ENCODE measurements around the gene FRY.
A peak's percentile ranks its signal among the peaks of the same experiment; 100 is the strongest.
"Not testable (repeated sequence)": the region's sequence is repeated elsewhere in the genome, so short reads cannot be mapped to it uniquely, and the experiment has no call there.

FRY gene

DNA sequence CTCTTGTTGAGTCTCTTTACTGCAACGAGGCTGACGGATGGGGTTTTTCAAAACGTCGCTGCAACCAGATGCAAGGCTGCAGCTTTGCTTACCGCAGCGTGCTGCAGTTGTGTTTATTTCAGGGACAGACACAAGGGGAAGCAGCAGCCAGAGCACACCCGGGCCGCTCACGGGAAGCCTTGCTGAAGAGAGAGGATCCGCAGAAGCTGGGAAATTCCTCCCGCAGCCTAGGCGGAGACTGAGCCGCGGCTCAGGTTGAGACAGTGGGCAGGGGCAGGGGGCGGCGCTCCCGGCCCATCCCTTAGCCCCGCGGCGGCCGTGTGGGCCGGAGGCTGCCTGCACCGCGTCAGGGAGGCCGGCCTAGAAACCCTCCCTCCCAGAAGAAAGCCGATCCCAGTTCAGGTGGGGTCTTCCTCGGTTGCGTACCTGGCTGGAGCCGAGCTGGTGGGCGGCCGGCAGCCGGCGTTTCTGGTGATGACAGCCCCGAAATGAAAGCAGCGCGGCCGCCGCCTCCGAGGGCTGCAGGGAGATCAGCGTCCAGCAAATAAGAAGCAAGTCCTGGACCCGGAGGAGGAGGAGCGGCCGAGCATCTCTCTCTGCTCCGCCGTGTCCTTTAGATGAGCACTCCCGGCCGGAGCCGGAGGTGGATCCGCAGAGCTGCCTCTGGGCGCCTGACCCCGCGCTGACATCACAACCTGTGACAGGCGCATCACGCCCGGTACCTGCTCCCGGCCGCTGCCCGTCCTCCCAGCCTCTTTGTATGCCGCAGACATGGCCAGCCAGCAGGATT is at the start of gene FRY:
Gene FRY (plus strand): TSS at position 750 of the 790 bp plus-strand sequence. CDS start 22 bp downstream, at position 772.
- DNase-seq (ENCODE audit: low spot score), result peak; percentile 79

DNA sequence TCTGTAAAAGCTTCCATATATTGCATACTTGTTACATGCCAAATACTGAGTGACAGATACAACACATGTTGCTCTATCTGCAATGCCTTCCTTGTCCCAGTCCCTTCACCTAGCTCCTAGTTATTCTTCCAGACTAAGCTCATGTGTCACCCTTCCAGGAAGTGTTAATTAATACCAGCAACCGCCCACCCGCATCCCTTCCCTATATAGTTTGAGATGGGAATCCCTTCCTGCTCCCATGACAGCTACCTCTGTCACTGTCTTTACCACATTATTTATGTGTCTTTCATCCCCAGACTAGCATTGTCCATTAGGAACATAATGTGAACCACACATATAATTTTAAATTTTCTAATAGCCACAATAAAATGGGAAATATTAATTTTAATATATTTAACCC is 49.5 kb upstream of the FRY start:
- no peak for DNase-seq (ENCODE audit: low spot score)

DNA sequence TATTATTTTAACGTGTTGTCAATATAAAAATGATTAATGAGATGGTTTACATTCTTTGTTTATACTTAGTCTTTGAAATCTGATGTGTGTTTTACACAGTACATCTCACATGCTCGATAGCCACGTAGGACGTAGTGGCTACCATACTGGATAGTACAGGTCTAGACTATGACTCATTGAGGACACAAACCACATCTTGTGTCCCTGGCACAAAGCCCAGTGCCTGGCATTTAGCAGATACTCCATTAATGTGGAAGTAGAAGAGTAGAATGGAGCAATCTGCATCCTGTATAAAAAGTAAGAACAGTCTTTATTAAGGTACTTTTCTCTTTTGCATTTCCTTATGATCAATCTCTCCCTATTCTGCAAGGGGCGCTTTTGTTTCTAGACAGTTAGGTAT is 49.0 kb upstream of the FRY start:
- no peak for DNase-seq (ENCODE audit: low spot score)

DNA sequence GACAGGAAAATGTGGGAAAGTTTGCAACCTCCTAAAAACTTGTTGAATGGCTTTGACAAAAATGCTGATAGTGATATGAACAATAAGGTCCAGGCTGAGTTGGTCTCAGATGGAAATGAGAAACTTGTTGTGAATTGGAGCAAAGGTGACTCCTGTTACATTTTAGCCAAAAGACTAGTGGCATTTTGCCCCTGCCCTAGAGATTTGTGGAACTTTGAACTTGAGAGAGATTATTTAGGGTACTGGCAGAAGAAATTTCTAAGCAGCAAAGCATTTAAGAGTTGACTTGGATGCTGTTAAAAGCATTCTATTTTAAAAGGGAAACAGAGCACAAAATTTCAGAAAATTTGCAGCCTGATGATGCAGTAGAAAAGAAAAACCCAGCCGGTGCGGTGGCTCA is 47.9 kb upstream of the FRY start:
- DNase-seq (ENCODE audit: low spot score), result not testable (repeated sequence)

DNA sequence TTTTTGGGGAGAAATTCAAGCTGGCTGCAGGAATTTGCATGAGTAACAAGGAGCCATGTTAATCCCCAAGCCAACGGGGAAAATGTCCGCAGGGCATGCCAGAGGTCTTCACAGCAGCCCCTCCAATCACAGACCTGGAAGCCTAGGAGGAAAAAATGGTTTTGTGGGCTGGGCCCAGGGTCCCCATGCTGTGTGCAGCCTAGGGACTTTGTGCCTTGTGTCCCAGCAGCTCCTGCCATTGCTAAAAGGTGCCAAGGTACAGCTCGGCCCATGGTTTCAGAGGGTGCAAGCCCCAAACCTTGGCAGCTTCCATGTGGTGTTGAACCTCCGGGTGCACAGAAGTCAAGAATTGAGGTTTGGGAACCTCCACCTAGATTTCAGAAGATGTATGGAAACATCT is 47.2 kb upstream of the FRY start:
- not testable (repeated sequence) for DNase-seq (ENCODE audit: low spot score)

DNA sequence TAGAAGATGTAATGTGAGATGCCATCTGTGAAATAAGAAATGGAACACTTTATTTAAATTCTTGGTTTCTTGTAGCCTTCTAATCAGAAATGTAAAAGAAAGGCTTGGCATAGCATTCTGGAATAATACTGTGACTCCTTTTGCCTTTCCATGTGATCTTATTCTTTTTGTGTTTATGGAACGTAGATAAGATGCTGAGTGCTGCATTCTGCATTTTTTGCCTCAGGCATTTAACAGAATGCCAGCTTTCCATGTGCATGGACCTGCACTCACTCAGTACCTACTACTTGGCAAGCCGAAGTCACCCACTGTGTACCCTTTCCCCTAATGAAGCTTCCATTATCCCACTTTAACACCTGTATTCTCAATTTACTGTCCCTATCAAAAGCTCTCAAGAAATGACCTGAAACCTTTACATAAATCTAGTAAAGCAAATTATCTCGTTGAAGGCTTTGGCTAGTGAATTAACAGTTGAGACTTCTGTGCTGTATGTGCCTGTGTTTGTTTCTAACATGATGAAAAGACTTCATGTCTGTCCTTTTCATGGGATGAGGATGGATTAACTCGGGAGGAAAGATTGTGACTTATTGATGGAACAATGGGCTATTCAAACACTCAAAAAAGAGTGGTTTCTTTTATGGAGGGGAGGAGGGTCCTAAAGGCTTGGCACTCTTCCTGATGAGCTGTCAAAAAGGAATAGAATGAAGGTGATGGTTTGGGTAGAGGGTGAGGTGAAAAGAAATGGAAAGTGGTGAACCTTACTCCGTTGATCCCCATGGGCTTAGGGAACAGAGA is 44.7 kb upstream of the FRY start:
- DNase-seq (ENCODE audit: low spot score), result no peak

DNA sequence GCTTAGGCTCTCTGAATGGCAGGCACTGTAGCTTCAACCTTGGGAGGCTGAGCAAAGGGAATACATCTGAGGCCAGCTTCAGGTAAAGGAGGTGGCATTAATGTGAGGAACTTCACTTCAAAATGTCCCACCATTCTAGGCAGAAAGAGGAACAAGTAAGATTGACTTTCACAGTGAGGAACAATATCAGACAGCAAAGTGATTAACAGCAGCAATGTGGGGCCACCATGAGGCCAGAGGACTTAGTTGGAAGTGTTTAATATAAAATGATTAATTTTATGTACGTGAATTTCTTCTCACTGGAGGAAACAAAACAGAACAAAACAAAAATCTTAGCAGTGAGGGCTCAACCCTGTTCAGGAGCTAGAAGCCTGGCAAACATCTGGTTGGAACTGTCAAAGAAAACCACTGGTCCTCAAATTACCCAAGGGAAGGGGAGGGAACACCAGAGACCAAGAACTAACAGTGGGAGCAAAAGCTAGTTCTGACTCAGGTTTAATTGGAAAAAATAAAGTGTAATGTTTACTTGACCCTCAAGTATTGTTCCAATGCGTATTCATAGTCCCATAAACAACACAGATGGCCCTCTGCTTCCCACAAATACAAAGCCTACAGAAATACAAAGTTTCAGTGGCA is 43.9 kb upstream of the FRY start:
- no peak for DNase-seq (ENCODE audit: low spot score)

DNA sequence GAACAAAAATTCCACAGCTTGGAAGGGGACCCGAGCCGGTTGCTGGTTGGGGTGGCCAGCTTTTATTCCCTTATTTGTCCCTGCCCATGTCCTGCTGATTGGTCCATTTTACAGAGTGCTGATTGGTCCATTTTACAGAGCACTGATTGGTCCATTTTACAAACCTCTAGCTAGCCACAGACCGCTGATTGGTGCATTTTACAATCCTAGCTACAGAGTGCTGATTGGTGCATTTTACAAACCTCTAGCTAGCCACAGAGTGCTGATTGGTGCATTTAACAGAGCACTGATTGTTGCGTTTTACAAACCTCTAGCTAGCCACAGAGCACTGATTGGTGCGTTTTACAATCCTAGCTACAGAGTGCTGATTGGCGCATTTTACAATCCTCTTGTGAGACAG is 37.2 kb upstream of the FRY start:
- DNase-seq (ENCODE audit: low spot score), result not testable (repeated sequence)

DNA sequence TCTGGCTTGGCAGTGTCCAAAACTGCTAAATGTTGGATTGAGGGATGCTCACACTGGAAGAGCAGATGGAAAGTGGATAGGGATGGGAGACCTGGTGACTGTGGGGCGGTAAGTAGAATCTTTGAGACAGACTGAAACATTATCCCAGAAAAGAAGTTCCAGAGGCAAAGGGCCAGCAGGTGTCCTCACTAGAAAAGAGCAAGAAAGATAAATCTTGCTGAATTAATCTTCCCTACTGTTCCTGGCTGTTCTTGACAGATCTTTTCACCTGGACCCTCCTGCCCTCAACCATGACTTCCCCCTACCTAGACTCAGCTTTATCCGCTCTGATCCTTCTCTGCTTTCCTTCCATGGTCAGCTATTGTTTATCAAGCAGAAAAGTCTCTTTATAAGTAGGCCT is 35.0 kb upstream of the FRY start:
- no peak for DNase-seq (ENCODE audit: low spot score)

DNA sequence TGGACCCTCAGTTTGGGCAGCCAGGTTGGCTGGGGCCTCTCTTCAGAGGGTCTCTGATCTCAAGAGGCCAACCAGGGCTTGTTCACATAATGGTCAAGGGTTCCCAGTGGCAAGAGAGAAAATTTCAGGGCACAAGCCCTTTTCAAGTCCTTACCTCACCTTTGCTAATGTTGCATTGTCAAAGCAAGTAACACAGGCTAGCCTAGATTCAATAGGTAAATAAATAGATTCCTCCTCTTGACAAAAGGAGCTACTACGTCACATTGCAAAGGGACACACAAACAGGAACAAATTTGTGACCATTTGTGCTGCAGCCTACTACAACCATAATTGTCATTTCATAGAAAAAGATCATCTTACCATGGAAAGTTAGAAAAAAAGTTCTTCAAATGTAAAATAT is 33.9 kb upstream of the FRY start:
- DNase-seq (ENCODE audit: low spot score), result no peak

DNA sequence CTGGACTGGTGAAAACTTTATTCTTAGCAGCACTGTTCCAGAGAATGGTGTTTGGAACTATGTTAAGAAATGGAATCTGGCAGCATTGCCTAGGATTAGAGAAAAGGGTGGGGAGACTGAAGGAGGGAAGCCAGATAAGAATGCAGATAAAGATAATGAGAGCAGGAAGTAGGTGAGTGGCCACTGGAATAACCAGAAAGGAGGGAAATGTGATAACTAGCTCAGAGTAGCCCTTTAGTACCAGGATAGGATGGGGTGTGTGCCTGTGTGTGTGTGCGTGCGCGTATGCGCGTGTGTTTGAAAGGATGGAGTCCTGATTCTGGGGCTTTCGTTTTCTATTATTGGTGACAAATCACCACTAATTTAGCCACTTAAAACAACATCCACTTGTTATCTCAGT is 33.4 kb upstream of the FRY start:
- DNase-seq (ENCODE audit: low spot score), result no peak

DNA sequence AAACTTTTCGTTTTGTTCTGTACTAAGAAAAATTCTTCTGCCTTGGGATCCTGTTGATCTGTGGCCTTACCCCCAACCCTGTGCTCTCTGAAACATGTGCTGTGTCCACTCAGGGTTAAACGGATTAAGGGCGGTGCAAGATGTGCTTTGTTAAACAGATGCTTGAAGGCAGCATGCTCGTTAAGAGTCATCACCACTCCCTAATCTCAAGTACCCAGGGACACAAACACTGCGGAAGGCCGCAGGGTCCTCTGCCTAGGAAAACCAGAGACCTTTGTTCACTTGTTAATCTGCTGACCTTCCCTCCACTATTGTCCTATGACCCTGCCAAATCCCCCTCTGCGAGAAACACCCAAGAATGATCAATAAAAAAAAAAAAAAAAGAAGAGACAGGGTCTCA is 30.8 kb upstream of the FRY start:
- not testable (repeated sequence) for DNase-seq (ENCODE audit: low spot score)

DNA sequence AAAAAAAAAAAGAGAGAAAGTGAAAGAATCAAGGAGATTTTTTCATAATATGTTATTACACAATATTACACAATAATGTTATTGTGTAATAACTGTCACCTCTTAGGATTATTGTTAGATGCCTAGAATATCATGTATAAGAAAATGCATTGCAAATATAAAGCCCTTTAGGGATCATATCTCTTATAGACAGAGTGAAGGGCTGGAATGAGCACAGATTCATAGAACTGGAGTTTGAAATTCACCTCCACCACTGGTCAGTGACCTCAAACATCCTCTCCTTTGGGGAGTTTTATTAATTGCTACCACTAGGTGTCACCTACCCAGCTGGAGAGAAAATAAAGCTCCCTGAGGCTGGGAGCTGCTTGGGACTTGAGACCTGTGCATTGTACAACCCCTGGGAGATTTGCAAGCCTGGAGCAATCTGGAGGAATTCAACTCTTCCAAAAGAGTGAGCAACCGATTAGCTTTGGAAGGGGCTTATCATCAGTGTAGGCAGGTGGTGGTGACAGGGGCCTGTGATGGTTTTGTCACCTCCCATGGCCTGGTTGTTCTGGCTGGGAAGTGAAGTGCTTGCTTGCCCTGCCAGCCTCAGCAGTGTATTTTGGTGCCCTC is 30.3 kb upstream of the FRY start:
- peak; percentile 71 for DNase-seq (ENCODE audit: low spot score)

DNA sequence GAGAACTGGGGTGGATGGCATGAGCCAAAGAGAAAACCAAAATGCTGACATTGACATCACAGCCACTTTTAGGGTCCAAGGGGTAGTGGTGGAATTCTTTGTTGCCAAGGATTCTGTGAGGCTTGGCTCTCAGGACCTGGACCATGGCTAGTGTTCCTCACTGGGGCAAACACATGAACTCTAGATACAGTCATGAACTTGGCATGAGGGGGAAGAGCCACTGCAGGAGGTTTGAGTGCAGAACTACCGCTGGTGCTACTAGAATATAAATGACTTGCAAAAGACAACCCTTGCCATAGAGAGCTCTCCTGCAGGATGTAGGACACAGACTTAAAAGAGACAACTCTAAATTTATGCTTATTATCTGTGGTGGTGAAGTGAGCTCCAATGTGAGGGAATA is 29.8 kb upstream of the FRY start:
- no peak for DNase-seq (ENCODE audit: low spot score)

DNA sequence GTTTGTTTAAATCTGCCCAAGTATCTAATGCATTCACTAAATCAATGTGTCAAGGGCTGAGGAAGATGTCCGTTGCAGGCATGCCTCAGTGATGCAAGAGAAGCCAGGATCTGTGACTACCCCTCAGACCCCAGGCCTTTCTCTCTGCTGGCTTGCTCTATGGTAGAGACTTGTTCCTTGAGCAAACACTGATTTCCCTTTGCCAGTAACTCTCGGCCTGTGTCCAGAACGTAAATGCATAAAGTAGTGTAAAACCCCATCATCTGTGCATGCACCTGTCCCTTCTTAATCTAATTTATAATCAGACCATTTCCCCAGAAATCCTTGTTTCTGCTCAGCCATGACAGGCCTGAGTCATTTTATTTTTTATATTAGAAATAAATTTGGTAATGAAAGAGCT is 28.7 kb upstream of the FRY start:
- no peak for DNase-seq (ENCODE audit: low spot score)

DNA sequence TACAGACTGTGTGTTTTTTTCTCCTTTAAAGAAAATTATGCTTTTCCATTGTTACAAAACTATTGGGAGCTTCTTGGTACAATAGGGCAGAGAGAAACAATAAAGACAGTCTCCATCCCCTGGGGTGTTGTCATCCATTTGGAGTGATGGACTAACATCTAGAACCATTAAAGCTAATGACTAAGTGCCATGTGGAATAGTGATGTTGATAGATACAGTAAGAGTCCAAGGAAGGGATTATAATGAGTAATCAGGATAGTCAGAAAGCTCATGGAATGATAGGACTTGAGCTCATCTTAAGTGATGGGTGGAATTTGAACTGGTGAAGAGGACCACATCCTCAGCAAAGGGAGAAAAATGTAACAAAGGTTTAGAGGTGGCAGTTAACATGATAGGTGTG is 24.1 kb upstream of the FRY start:
- no peak for DNase-seq (ENCODE audit: low spot score)

DNA sequence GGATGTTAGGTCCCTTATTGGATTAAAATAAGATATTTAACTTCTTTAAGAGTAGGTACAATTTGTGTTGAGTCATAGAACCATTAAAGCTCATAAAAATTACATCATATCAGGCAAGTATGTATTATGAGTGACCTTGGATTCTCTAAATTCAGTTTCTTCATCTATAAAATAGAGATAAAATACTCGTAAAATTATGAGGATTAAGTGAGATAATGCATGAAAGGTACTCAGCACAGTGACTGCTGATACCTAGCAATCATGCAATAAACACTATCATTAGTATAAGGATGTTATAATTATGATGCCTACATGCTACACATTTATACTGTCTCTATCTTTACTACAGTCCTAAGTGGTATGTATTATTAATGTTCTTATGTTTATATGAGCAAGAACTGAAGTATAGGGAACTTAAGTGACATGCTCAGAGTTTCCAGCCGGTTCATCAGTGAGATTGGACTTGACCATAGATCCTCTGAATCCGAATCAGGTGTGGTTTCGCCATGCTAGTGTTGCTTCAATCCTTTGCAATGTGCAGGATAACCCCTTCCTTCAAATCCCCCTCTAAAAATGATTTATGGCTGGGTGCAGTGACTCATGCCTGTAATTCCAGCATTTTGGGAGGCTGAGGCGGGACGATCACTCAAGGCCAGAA is 22.9 kb upstream of the FRY start:
- DNase-seq (ENCODE audit: low spot score), result no peak

DNA sequence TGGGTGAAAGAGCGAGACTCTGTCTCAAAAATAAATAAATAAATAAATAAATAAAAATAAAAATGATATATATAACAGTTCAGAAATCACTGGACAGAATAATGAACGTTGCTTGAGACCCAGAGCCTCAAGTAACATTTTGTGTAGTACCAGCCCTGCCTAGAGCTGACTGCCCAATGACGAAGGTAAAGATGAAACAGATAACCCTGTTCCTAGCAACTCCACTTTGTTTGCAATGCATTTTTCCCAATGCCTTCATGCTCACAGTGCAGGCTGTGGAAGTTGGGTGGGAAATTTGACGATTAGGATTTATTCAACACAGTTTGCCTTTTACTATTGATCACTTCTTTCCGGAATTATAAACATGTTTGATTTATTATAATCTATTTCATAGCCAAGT is 22.2 kb upstream of the FRY start:
- no peak for DNase-seq (ENCODE audit: low spot score)

DNA sequence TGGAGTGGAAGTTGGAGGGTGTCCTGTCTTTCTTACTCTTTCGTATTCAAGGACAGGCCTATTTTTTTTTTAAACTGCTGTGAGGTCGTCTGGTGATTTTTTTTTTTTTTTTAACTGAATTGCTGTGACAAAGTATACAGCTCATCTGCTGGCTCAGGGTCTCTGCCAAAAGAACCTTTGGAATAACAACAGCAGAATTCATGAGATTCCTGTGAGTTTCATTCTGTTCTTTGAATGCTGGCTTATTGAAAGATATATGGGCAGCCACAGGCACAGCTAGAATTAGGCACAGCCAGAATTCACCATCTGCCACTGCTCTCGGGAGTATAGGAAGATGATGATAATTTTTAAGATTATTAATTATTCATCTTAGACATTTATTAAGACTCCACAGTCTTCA is 21.4 kb upstream of the FRY start:
- DNase-seq (ENCODE audit: low spot score), result no peak

DNA sequence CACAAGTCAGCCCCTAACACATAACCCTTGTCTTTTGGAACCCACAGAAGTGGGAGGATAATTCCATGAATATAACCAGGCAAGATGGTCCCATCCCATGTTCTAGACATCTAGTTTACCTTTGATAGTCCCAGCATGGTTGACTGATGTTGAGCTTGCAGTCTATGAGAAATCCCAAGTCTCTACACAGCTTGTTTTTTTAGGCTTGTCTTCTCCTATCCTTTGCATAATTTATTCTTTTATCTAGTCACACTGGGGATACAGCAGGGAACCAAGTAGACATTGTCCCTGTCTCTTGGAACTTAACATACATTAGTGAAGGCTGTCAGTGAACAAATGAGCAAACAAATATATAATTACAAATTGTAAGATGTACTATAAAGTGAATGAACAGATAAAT is 19.6 kb upstream of the FRY start:
- no peak for DNase-seq (ENCODE audit: low spot score)

DNA sequence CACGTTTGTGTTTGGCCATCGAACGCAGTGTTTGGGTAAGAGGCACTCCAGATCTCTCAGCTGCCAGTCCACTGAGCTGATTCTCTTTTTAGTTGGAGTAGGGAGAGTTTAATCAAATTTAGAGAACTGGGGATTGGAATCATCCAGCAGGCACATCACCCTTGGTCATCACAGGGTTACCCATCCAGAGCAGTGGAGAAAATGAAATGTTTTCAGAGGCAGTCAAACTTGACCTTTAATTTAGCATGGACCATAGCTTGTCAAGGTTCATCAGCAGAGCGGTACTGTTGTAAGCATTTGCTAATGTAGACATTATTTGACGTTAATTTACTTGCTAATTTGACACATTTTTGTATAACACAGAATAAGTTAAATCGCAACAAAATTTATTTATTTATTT is 18.4 kb upstream of the FRY start:
- no peak for DNase-seq (ENCODE audit: low spot score)

DNA sequence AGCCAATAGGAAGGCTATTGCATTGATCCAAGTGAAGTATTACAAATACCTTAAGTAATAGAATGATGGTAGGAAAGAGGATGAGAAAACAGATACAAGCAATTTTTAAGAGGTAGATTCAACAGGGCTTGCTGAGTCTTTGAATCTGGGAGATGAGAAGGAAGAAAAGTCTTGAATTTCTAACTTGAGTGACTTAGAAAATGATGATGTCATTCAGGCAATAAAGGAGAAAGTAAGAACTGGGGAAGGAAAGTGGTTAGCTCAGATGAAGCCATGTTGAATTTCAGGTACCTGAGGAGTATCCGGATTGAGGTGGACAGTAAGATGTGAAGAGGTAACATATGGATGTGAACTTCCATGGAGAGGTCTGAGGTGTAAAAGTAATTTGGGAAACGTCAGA is 15.5 kb upstream of the FRY start:
- DNase-seq (ENCODE audit: low spot score), result no peak

Measured in HuH-7 (cell line).